GM21381 (cell line): ENCODE results near the gene SELPLG.
"Not testable (repeated sequence)": the region's sequence is repeated elsewhere in the genome, so short reads cannot be mapped to it uniquely, and the experiment has no call there.

Source experiments
- ATAC-seq: cut with Tn5 transposase; IDR thresholded peaks from one replicate; pipeline ENCODE4 v1.9.1; 2021; ENCODE audit warnings: mild to moderate bottlenecking, moderate library complexity; ENCODE audit not compliant: unreplicated experiment

Gene SELPLG

GRCh38 chr12:108633534-108634248 is at the start of gene SELPLG:
Gene SELPLG, minus strand, starts transcription at chr12:108633894. Its CDS starts 9,587 bp downstream, at chr12:108624307.
- ATAC-seq = peak; percentile 50

GRCh38 chr12:108681317-108681716 is 47.6 kb upstream of the SELPLG start:
- no peak for ATAC-seq

GRCh38 chr12:108679106-108679681 is 45.5 kb upstream of the SELPLG start:
- no peak for ATAC-seq

GRCh38 chr12:108678104-108678730 is 44.5 kb upstream of the SELPLG start:
- no peak for ATAC-seq

- ATAC-seq = no peak
These were observed 43.7 kb upstream of the SELPLG start for GRCh38 chr12:108677381-108677780.

GRCh38 chr12:108676707-108677106 is 43.0 kb upstream of the SELPLG start:
- ATAC-seq = no peak

GRCh38 chr12:108675792-108676191 is 42.1 kb upstream of the SELPLG start:
- no peak for ATAC-seq

GRCh38 chr12:108672054-108672453 is 38.4 kb upstream of the SELPLG start:
- ATAC-seq = no peak

GRCh38 chr12:108671110-108671509 is 37.4 kb upstream of the SELPLG start:
- ATAC-seq = no peak

- no peak for ATAC-seq
These were observed 36.5 kb upstream of the SELPLG start for GRCh38 chr12:108670066-108670631.

GRCh38 chr12:108668542-108668941 is 34.8 kb upstream of the SELPLG start:
- ATAC-seq = no peak

GRCh38 chr12:108668063-108668462 is 34.4 kb upstream of the SELPLG start:
- no peak for ATAC-seq

GRCh38 chr12:108667349-108667748 is 33.7 kb upstream of the SELPLG start:
- no peak for ATAC-seq

GRCh38 chr12:108666401-108666881 is 32.7 kb upstream of the SELPLG start:
- no peak for ATAC-seq

- ATAC-seq = no peak
These were observed 32.0 kb upstream of the SELPLG start for GRCh38 chr12:108665608-108666202.

GRCh38 chr12:108664338-108665258 is 30.9 kb upstream of the SELPLG start:
- ATAC-seq = peak; percentile 74

- ATAC-seq = no peak
These were observed 29.8 kb upstream of the SELPLG start for GRCh38 chr12:108663324-108664015.

GRCh38 chr12:108658115-108658514 is 24.4 kb upstream of the SELPLG start:
- not testable (repeated sequence) for ATAC-seq

- no peak for ATAC-seq
These were observed 23.5 kb upstream of the SELPLG start for GRCh38 chr12:108657130-108657745.
